Gastroesophageal sphincter (tissue), 4 donors: ENCODE results near the gene CHP2. TPM values are rescaled to one million over a fixed set of nuclear protein-coding genes. Genes with fewer than 3 reads are reported as not detected.

Experiments
- ATAC-seq: fragments of 150-250 bp; one replicate; pipeline ENCODE4 v1.9.1; 2016; ENCODE audit warnings: mild to moderate bottlenecking, moderate library complexity
- H3K27ac ChIP-seq, 4 donors: fragments of 200-600 bp; sonication (generic) in 3 of 4; 1 replicate in 3 of 4; 2 replicates in 1 of 4; pipeline ENCODE4 v1.5.1; 2016 to 2019
- H3K27me3 ChIP-seq: fragments of 200-600 bp; sonication (generic); one replicate; pipeline ENCODE4 v1.5.1; 2019
- H3K36me3 ChIP-seq, 2 donors: fragments of 200-600 bp; sonication (generic); one replicate each; pipeline ENCODE4 v1.5.1; 2019; ENCODE audit warnings: control low read depth in 1 of 2
- H3K4me1 ChIP-seq, 3 donors: fragments of 200-600 bp; sonication (generic); 1 replicate in 2 of 3; 2 replicates in 1 of 3; pipeline ENCODE4 v1.5.1; 2016 to 2019; ENCODE audit warnings: control low read depth in 2 of 3
- H3K4me3 ChIP-seq, 2 donors: fragments of 200-600 bp; sonication (generic); one replicate each; pipeline ENCODE4 v1.5.1; 2019; ENCODE audit warnings: mild to moderate bottlenecking in 1 of 2, moderate library complexity in 1 of 2
- H3K9me3 ChIP-seq, 3 donors: fragments of 200-600 bp; sonication (generic); one replicate each; pipeline ENCODE4 v1.5.1; 2017 to 2019; ENCODE audit warnings: control low read depth in 2 of 3
- CTCF ChIP-seq, 4 experiments: fragments of 200-600 bp in 2 of 4; fragments of 450-650 bp in 2 of 4; sonication (generic) in 1 of 4; IDR thresholded peaks; one replicate each; pipeline ENCODE4 v1.5.1; 2017 to 2019; ENCODE audit warnings: antibody characterized with exemption in 4 of 4, mild to moderate bottlenecking in 2 of 4, moderate library complexity in 2 of 4
- POLR2AphosphoS5 ChIP-seq: sonication (generic); formaldehyde crosslinking; IDR thresholded peaks from one replicate; pipeline ENCODE4 v1.6.1; 2017; ENCODE audit warnings: antibody characterized with exemption
- WGBS, 2 donors: methylation state at CpG; one replicate each; pipeline ENCODE4 v1.1.5; 2018; ENCODE audit warnings: low coverage in 1 of 2; 5-methylcytosine and 5-hydroxymethylcytosine counted together
- total RNA-seq, 4 donors: library from RNA; depleted of rRNA; stranded (reverse); fragments of >200 nt; gene quantifications; one replicate each; pipeline ENCODE4 v1.1.0, GENCODE V29; 2016

CHP2 gene
- total RNA-seq, 4 donors from 2014 or later, result not detected

GRCh38 chr16:23803591-23804123, 48.8 kb downstream of the CHP2 start:
- H3K4me3 ChIP-seq, result no peak overlapping the region
- H3K27ac ChIP-seq, result no peak overlapping the region
- peaks cover 36% of the 10 kb centered on the region for H3K27me3 ChIP-seq
- H3K9me3 ChIP-seq, result no peaks in the 10 kb centered on the region
- 6 to 7% methylated on average over 7 to 9 of the region's 9 CpGs for WGBS, 2 donors
- H3K36me3 ChIP-seq, result no peaks in the 10 kb centered on the region
- peaks cover 0 to 8% (median 0%) of the 10 kb centered on the region in 3 donors for H3K4me1 ChIP-seq
- TF ChIP-seq CTCF (IDR thresholded peaks at IDR 0.05) (peak in 3 of 4 experiments; percentile 18 to 65 (median 18)), POLR2AphosphoS5 (no peak)
- ATAC-seq, result no peak

- H3K4me1 ChIP-seq, result peaks cover 0 to 8% (median 0%) of the 10 kb centered on the region in 3 donors
- H3K27ac ChIP-seq, result no peak overlapping the region
- no peaks in the 10 kb centered on the region for H3K9me3 ChIP-seq
- ATAC-seq, result no peak
- TF ChIP-seq CTCF (IDR thresholded peaks at IDR 0.05), result no peak
- WGBS, 2 donors, result 44 to 63% methylated on average over 1 of the region's 1 CpG
- no peaks in the 10 kb centered on the region for H3K36me3 ChIP-seq
- no peak overlapping the region for H3K4me3 ChIP-seq
- H3K27me3 ChIP-seq, result peaks cover 42% of the 10 kb centered on the region
Observed at GRCh38 chr16:23807028-23807427, 52.2 kb downstream of the CHP2 start.

Other genes with a start within 250 kb of the CHP2 start
- 10 to 100 TPM; 36.5 to 50.5 (median 41.5) TPM for gene GGA2, start 244.5 kb upstream of the CHP2 start, total RNA-seq
- 10 to 100 TPM in 3 of 4 donors, 1 to 10 TPM in 1; 9.5 to 28.5 (median 18.8) TPM for gene EARS2, start 197.7 kb upstream of the CHP2 start, total RNA-seq
- 10 to 100 TPM; 54.5 to 81.3 (median 66.2) TPM for gene UBFD1, start 197.3 kb upstream of the CHP2 start, total RNA-seq
- 100 to 1,000 TPM in 2 of 4 donors, 10 to 100 TPM in 2; 75.2 to 106 (median 92.4) TPM for gene NDUFAB1, start 158.7 kb upstream of the CHP2 start, total RNA-seq
- gene PALB2, start 113.7 kb upstream of the CHP2 start, total RNA-seq, result 10 to 100 TPM in 2 of 4 donors, 1 to 10 TPM in 2; 8.5 to 11.1 (median 9.7) TPM
- 10 to 100 TPM; 39.4 to 76.1 (median 57.6) TPM for gene DCTN5, start 113.6 kb upstream of the CHP2 start, total RNA-seq
- 1 to 10 TPM in 3 of 4 donors, under 1 TPM in 1; 0.94 to 3.3 (median 1.3) TPM for gene PLK1, start 76.1 kb upstream of the CHP2 start, total RNA-seq
- 1 to 10 TPM in 1 of 4 donors, not detected in 3; 2.3 TPM for gene ERN2, start 41.8 kb upstream of the CHP2 start, total RNA-seq
- 10 to 100 TPM; 10.7 to 23.9 (median 18.2) TPM for gene PRKCB, start 81.0 kb downstream of the CHP2 start, total RNA-seq